Bronchial epithelial cell (primary cell): ENCODE measurements around the gene STARD8. TPM values are rescaled to one million over a fixed set of nuclear protein-coding genes. Genes with fewer than 3 reads are reported as not detected.

ENCODE experiments used
- DNase-seq: peaks from one replicate; pipeline ENCODE4 v3.0.0-alpha.2; 2010; ENCODE audit warnings: low read depth
- FAIRE-seq: peaks from 2 replicates; lab custom pipeline; 2011; peaks lifted over from hg19 to GRCh38; lab: Jason Lieb, UNC
- H3K27me3 ChIP-seq: 2 replicates; pipeline ENCODE4 v1.5.1; 2011; ENCODE audit warnings: low read length; ENCODE audit not compliant: control insufficient read depth, insufficient read depth
- H3K36me3 ChIP-seq: 2 replicates; pipeline ENCODE4 v1.5.1; 2011; ENCODE audit warnings: low read length; ENCODE audit not compliant: control insufficient read depth, insufficient read depth
- H3K4me3 ChIP-seq: 2 replicates; pipeline ENCODE4 v1.5.1; 2011; ENCODE audit warnings: mild to moderate bottlenecking, low read depth, low read length, control low read depth
- total RNA-seq: library from RNA; depleted of rRNA; stranded (reverse); fragments of >200 nt; gene quantifications from 2 replicates; pipeline ENCODE4 v1.2.1, GENCODE V29; 2014
- TF ChIP-seq, protein P1 (sequence below): IDR thresholded peaks from 2 replicates; pipeline ENCODE4 v1.5.1; 2011; ENCODE audit warnings: mild to moderate bottlenecking, moderate library complexity, low read length, control low read depth, inconsistent platforms; ENCODE audit not compliant: insufficient read depth, severe bottlenecking

STARD8 gene
- total RNA-seq, 1 donor from 2014 or later: not detected

- no peaks in the 10 kb centered on the region for H3K36me3 ChIP-seq
- no peak for FAIRE-seq
- H3K4me3 ChIP-seq: no peak overlapping the region
- TF ChIP-seq, protein P1, sequence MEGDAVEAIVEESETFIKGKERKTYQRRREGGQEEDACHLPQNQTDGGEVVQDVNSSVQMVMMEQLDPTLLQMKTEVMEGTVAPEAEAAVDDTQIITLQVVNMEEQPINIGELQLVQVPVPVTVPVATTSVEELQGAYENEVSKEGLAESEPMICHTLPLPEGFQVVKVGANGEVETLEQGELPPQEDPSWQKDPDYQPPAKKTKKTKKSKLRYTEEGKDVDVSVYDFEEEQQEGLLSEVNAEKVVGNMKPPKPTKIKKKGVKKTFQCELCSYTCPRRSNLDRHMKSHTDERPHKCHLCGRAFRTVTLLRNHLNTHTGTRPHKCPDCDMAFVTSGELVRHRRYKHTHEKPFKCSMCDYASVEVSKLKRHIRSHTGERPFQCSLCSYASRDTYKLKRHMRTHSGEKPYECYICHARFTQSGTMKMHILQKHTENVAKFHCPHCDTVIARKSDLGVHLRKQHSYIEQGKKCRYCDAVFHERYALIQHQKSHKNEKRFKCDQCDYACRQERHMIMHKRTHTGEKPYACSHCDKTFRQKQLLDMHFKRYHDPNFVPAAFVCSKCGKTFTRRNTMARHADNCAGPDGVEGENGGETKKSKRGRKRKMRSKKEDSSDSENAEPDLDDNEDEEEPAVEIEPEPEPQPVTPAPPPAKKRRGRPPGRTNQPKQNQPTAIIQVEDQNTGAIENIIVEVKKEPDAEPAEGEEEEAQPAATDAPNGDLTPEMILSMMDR: no peak
- DNase-seq: no peak
- H3K27me3 ChIP-seq: no peaks in the 10 kb centered on the region
Measured at GRCh38 chrX:68665502-68665901, 18.0 kb downstream of the STARD8 start.

DNA sequence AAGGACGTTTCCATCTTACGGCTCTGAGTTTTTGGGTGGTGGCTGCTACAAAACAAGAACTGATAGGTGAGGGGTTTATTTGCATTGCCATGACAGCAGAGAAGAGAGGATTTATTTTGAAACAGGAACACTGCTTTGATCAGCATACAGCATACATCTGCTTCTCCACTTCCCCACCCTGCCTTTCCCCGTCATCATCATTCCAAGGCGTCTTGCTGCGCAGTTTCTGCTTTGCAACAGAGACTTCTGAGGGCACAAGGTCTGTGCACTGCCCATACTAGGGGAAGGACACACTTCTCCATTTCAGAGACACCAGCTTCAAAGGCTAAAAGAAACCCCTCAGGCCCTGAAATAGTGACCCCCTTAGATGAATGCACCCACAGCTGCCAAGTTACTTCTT lies 19.1 kb downstream of the STARD8 start:
- FAIRE-seq (no peak), DNase-seq (no peak)
- Histone ChIP-seq H3K27me3 (no peaks in the 10 kb centered on the region), H3K4me3 (no peak overlapping the region), H3K36me3 (no peaks in the 10 kb centered on the region)
- TF ChIP-seq, protein P1: no peak

DNA sequence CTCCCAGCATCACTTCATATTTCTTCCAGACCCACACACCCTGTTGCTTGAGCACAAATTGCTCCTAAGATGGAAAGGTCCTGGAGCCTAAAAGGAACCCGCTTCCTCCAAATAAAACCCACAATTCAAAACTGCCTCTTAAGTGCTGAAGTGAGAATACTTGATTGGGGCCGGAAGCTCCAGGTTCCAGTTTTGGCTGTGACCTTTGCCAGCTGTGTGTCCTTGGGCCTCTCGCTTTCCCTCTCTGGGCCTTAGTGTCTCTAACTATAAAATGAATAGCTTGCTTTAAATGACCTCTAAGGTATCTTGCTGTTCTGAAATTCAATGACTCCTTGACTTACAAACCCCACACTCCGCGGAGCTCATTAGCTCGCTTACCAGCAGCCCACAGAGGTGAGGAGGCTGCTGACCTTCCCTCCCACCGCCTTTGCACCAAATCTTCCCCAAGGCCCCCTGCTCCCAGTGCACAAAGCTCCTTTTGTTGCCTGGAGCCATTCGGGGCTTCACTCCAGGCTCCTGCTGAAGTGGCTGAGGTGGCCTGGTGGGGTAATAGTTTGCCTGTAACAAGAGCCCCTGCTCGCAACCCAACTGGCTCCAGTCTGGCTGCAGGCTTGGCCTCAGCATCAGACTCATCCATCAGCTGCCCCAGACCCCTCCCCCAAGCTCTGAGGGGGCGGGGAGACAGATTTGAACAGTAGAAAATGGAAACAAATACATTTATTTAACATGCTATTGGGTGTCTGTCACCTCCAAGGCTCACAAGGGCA lies 21.8 kb downstream of the STARD8 start:
- DNase-seq (no peak), FAIRE-seq (no peak)
- Histone ChIP-seq H3K27me3 (no peaks in the 10 kb centered on the region), H3K4me3 (no peak overlapping the region), H3K36me3 (no peaks in the 10 kb centered on the region)
- TF ChIP-seq, protein P1: no peak

GRCh38 chrX:68669871-68670270 lies 22.4 kb downstream of the STARD8 start:
- DNase-seq: no peak
- no peak for FAIRE-seq
- H3K36me3 ChIP-seq: no peaks in the 10 kb centered on the region
- no peaks in the 10 kb centered on the region for H3K27me3 ChIP-seq
- TF ChIP-seq, protein P1: no peak
- H3K4me3 ChIP-seq: no peak overlapping the region

GRCh38 chrX:68671221-68671620 lies 23.8 kb downstream of the STARD8 start:
- TF ChIP-seq, protein P1: no peak
- H3K36me3 ChIP-seq: no peaks in the 10 kb centered on the region
- H3K4me3 ChIP-seq: no peak overlapping the region
- FAIRE-seq: no peak
- no peaks in the 10 kb centered on the region for H3K27me3 ChIP-seq
- no peak for DNase-seq
